Measurements from ENCODE around the gene MGAT5B. TPM values are rescaled to one million over a fixed set of nuclear protein-coding genes. Genes with fewer than 3 reads are reported as not detected.

The MGAT5B gene
- total RNA-seq, 1 donor from 2014 or later: 6.3 TPM

DNA sequence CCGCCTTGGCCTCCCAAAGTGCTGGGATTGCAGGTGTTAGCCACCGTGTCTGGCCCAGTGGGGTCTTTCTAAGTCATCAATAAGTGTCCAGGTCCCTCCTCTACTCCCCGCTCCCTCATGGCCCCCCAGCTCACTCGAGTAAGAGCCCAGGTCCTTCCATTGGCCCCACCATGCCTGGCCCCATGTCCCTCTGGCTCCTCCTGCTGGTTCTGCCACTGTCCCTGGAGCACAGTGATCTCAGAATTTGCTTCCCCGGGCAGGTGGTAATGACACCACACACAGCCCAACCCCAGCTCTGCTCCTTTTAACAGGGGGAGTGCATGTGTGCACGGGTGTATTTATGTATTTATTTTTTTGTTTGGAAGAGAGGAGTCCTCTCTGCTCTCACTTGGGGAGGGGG lies 19.6 kb downstream of the MGAT5B start:
- Histone ChIP-seq H2AFZ (ENCODE audit: low read depth, low read length) (no peak overlapping the region), H3K27me3 (ENCODE audit: insufficient read depth, low read length) (no peaks in the 10 kb centered on the region), H3K79me2 (ENCODE audit: insufficient read depth, low read length) (no peaks in the 10 kb centered on the region), H4K20me1 (ENCODE audit: insufficient read depth, low read length) (peaks cover 3% of the 10 kb centered on the region), H3K4me2 (ENCODE audit: low read length) (no peak overlapping the region), H3K9me3 (ENCODE audit: insufficient read depth, low read depth, low read length) (no peaks in the 10 kb centered on the region), H3K27ac (ENCODE audit: low read depth, low read length) (no peak overlapping the region), H3K4me3 (ENCODE audit: insufficient read depth, low read depth, low read length) (no peak overlapping the region), H3K36me3 (ENCODE audit: insufficient read depth, low read length) (no peaks in the 10 kb centered on the region), H3K9ac (ENCODE audit: low read length) (no peak overlapping the region), H3K4me1 (ENCODE audit: insufficient read depth, low read length) (no peaks in the 10 kb centered on the region)
- DNase-seq (ENCODE audit: low read depth) (no peak), FAIRE-seq (no peak)
- H3K27me3 Mint-ChIP-seq (ENCODE audit: low read depth, unreplicated experiment): peaks cover 10% of the 10 kb centered on the region
- no peaks in the 10 kb centered on the region for H3K4me1 Mint-ChIP-seq (ENCODE audit: low read depth, unreplicated experiment)
- no peak overlapping the region for H3K4me3 Mint-ChIP-seq (ENCODE audit: unreplicated experiment)
- H3K9me3 Mint-ChIP-seq (ENCODE audit: unreplicated experiment): no peaks in the 10 kb centered on the region
- no peak for TF ChIP-seq EZH2 (IDR thresholded peaks at IDR 0.05; ENCODE audit: insufficient read depth, low read length)
- TF ChIP-seq, protein P1, sequence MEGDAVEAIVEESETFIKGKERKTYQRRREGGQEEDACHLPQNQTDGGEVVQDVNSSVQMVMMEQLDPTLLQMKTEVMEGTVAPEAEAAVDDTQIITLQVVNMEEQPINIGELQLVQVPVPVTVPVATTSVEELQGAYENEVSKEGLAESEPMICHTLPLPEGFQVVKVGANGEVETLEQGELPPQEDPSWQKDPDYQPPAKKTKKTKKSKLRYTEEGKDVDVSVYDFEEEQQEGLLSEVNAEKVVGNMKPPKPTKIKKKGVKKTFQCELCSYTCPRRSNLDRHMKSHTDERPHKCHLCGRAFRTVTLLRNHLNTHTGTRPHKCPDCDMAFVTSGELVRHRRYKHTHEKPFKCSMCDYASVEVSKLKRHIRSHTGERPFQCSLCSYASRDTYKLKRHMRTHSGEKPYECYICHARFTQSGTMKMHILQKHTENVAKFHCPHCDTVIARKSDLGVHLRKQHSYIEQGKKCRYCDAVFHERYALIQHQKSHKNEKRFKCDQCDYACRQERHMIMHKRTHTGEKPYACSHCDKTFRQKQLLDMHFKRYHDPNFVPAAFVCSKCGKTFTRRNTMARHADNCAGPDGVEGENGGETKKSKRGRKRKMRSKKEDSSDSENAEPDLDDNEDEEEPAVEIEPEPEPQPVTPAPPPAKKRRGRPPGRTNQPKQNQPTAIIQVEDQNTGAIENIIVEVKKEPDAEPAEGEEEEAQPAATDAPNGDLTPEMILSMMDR (IDR thresholded peaks at IDR 0.05; ENCODE audit: insufficient read depth, low read depth, low read length): no peak
- H3K36me3 Mint-ChIP-seq (ENCODE audit: low read depth, unreplicated experiment): no peaks in the 10 kb centered on the region
- H3K27ac Mint-ChIP-seq (ENCODE audit: unreplicated experiment): no peak overlapping the region

DNA sequence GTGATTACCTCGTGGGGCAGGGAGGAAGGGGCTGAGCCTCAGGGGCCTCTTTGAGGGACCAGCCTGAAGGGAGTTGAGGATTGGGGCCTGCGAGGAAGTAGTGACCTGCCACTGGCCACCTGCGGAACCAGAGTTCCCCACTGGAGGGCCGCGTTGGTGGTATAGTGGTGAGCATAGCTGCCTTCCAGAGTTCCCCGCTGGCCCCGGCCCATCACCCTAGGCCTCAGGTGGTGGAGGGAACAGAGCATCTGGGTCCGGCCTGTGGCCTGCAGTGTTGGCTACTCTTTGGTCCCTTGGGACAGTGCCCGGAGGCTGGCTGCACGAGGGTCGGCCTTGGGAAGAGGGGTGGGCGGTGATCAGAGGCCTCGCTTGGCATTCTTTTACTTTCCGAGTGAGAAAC lies 20.5 kb downstream of the MGAT5B start:
- no peak overlapping the region for H3K4me3 ChIP-seq (ENCODE audit: insufficient read depth, low read depth, low read length)
- no peaks in the 10 kb centered on the region for H3K4me1 ChIP-seq (ENCODE audit: insufficient read depth, low read length)
- TF ChIP-seq EZH2 (IDR thresholded peaks at IDR 0.05; ENCODE audit: insufficient read depth, low read length): no peak
- TF ChIP-seq, protein P1 (IDR thresholded peaks at IDR 0.05; ENCODE audit: insufficient read depth, low read depth, low read length): no peak
- Mint-ChIP-seq H3K27ac (ENCODE audit: unreplicated experiment) (no peak overlapping the region), H3K27me3 (ENCODE audit: low read depth, unreplicated experiment) (peaks cover 10% of the 10 kb centered on the region), H3K4me3 (ENCODE audit: unreplicated experiment) (no peak overlapping the region), H3K36me3 (ENCODE audit: low read depth, unreplicated experiment) (peaks cover 3% of the 10 kb centered on the region), H3K9me3 (ENCODE audit: unreplicated experiment) (no peaks in the 10 kb centered on the region), H3K4me1 (ENCODE audit: low read depth, unreplicated experiment) (no peaks in the 10 kb centered on the region)
- H3K79me2 ChIP-seq (ENCODE audit: insufficient read depth, low read length): no peaks in the 10 kb centered on the region
- H4K20me1 ChIP-seq (ENCODE audit: insufficient read depth, low read length): peaks cover 3% of the 10 kb centered on the region
- no peak overlapping the region for H3K9ac ChIP-seq (ENCODE audit: low read length)
- H2AFZ ChIP-seq (ENCODE audit: low read depth, low read length): no peak overlapping the region
- H3K4me2 ChIP-seq (ENCODE audit: low read length): no peak overlapping the region
- DNase-seq (ENCODE audit: low read depth) (no peak), FAIRE-seq (no peak)
- no peaks in the 10 kb centered on the region for H3K36me3 ChIP-seq (ENCODE audit: insufficient read depth, low read length)
- H3K9me3 ChIP-seq (ENCODE audit: insufficient read depth, low read depth, low read length): no peaks in the 10 kb centered on the region
- no peaks in the 10 kb centered on the region for H3K27me3 ChIP-seq (ENCODE audit: insufficient read depth, low read length)
- H3K27ac ChIP-seq (ENCODE audit: low read depth, low read length): no peak overlapping the region

DNA sequence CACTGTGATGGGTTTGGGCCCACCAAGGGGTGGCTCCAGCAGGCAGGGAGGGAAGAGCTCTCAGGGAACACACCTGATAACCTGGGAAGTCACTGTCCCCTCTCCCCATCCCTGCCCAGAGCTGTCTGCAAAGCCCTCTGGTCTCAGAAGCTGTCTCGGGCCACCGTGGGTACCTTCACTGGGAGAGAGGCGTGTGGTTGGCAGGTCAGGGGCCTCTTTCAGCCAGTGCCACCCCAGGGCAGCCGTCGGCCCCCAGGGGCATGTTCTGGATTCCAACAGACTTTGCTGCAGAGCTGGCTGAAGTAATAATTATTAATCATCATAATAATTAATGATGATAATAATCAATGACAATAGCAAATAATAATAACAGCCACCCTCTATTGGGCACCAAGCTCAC lies 21.1 kb downstream of the MGAT5B start:
- Mint-ChIP-seq H3K36me3 (ENCODE audit: low read depth, unreplicated experiment) (peaks cover 3% of the 10 kb centered on the region), H3K27me3 (ENCODE audit: low read depth, unreplicated experiment) (peaks cover 10% of the 10 kb centered on the region), H3K4me1 (ENCODE audit: low read depth, unreplicated experiment) (no peaks in the 10 kb centered on the region), H3K4me3 (ENCODE audit: unreplicated experiment) (no peak overlapping the region), H3K9me3 (ENCODE audit: unreplicated experiment) (no peaks in the 10 kb centered on the region), H3K27ac (ENCODE audit: unreplicated experiment) (no peak overlapping the region)
- Histone ChIP-seq H2AFZ (ENCODE audit: low read depth, low read length) (no peak overlapping the region), H3K4me3 (ENCODE audit: insufficient read depth, low read depth, low read length) (no peak overlapping the region), H3K9ac (ENCODE audit: low read length) (no peak overlapping the region), H3K4me2 (ENCODE audit: low read length) (no peak overlapping the region), H3K79me2 (ENCODE audit: insufficient read depth, low read length) (no peaks in the 10 kb centered on the region), H3K9me3 (ENCODE audit: insufficient read depth, low read depth, low read length) (no peaks in the 10 kb centered on the region), H3K27ac (ENCODE audit: low read depth, low read length) (no peak overlapping the region), H3K4me1 (ENCODE audit: insufficient read depth, low read length) (no peaks in the 10 kb centered on the region), H4K20me1 (ENCODE audit: insufficient read depth, low read length) (peaks cover 3% of the 10 kb centered on the region), H3K36me3 (ENCODE audit: insufficient read depth, low read length) (no peaks in the 10 kb centered on the region), H3K27me3 (ENCODE audit: insufficient read depth, low read length) (no peaks in the 10 kb centered on the region)
- no peak for FAIRE-seq
- TF ChIP-seq, protein P1 (IDR thresholded peaks at IDR 0.05; ENCODE audit: insufficient read depth, low read depth, low read length): no peak
- TF ChIP-seq EZH2 (IDR thresholded peaks at IDR 0.05; ENCODE audit: insufficient read depth, low read length): no peak
- DNase-seq (ENCODE audit: low read depth): no peak

Data from astrocyte (in vitro differentiated cells and primary cell).